HG02798 (cell line): ENCODE measurements around the gene FCAMR.

Source experiments
- ATAC-seq: cut with Tn5 transposase; IDR thresholded peaks from one replicate; pipeline ENCODE4 v1.9.1; 2021; ENCODE audit warnings: mild to moderate bottlenecking; ENCODE audit not compliant: unreplicated experiment, poor library complexity

FCAMR gene

DNA sequence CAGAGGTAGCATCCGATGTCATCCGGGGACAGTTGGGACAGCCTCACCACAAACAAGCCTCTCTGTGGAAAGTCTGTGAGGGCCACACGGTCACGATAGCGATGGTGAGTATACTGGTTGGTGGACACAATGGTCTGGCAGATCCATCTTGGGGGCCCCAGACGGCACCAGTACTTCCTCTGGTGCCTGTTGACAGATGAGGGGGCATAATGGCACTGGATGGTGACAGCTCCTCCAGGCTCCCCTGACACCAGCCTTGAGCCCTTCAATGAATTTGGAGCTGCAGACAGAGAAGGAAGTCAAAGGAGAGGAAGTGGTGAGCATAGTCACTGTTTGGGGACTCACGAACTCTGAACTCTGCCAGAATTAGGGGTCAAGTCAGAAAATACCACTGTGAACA is 8.0 kb downstream of the FCAMR start:
- no peak for ATAC-seq

DNA sequence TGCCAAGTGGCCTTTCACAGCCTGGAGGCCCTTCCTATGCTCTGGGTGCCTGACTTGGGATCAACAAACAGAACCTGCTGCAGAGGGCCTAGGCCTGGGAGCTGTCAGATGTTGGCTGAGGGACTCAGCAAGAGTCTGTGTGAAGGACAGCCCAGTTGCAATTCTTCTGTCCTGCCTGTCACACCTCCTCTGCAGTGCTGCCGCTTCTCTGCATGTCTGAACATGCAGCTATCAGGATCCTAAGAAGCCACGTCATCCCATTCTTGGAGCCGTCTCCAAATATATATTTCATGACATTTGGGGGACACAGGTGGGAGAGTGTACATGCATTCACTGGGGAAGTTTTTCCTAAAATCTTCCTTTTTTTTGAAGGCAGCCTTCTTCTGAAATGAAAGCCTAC is 8.6 kb downstream of the FCAMR start:
- no peak for ATAC-seq

DNA sequence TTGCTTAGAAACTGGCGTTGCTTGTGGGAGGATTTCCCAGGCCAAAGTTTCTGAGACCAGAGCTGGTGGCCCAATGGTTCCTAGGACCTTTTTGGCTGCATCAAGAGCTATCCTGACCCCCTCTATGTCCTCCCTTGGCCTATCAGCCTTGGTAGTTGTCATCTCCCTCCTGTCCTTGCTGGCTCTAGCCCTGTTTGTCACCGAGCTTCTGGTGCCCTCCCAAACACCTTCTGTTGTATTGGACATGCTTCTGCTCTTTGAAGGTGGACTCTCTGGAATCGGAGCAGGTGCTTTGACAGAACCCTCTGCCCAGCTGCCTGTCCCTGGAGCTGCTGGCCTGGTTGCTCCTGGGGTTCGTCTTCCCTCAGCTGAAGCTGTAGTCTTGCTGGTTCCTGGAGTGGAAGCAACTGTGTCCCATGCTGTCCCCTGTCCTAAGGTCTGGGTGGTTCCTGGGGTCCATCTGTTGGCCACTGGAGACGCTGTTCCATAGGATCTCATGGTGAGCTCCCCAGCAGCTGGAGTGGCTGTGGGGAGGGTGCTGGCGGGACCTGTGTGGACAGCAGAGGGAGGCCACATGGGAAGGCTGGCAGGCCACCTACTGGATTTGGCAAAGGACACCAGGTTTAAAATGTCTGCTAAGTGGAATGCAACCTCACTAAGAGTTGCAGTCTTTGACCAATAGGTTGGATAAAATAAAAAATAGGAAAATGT is 9.4 kb downstream of the FCAMR start:
- ATAC-seq = no peak

DNA sequence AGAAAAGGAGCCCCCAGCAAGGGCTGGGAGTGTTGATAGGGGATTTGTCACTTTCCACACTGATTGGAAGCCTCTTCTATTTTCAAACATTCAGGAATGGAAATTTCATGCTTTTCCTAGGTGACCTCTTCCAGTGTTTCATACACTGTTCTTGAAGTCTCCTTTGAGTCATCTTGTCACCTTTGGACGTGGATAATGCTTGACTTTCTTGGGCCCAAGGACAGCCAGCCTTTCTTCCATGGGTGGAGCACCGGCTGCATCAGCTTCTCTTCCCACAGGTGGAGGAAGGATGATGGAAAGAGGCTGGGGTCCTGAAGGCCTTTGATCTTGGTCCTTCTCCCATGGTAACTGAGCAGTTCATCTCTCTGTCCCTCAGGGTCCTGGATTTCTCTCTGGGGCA is 12.1 kb downstream of the FCAMR start:
- ATAC-seq = no peak

DNA sequence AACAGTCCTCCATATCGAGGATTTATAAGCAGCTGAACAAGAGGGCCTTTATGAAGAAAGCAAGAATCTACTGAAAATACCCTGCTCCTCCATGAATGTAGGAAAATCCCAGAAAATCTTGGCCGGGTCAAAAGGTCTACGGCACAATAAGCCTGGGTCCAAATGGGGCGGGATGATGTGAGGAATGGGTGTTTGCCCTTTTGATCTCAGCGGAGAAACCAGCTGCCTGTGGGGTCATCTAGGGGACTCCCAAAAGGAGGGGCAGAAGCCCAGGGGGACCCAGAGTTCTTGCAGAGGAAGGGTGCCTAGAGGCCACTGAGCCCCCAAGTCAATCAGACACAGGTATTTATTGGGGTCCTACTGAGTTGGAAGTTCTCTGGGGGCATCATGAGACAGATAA is 12.6 kb downstream of the FCAMR start:
- ATAC-seq = no peak

DNA sequence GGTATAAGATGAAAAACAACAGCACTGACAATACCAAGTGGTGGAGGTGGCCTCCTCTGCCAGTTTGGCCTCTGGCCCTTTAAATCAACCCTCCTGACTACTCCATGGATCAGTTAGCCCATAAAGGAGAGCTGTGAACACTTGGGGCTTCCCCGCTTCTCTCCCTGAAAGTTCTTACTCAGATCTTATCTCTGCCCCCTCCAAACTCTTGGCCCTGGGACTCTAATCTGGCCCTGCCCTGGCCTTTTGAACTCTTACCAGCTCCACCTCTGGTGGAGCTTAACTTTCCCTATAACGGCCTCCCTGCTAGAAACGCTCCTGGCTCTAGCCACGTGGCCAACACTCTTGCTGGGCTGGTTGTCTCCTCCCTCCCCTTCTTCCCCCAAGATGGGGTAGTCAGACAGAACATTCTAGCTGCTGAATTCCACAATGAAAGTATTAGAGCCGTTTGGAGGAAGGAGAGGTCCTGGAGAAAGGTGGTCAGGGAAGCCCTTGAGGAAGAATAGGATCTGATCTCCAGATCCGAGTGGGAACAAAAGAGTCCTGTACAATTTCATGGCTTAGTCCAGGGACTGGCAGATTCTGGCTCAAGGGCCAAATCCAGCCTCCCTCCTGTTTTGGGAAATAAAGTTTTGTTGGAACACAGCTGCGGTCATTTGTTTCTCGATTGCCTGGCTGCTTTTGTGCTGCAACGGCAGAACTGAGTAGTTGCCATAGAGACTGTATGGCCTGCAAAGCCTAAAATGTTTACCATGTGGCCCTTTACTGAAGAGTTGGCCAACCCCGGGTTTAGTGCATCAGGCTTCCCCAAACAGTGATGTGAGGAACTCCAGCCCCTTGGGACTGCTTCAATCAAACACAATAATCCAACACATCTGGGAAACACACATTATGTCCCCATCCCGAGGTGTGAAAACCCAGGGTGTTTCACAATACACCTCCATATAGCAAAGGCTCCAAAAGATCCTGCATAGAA is 14.5 kb downstream of the FCAMR start:
- peak; percentile 59 for ATAC-seq

DNA sequence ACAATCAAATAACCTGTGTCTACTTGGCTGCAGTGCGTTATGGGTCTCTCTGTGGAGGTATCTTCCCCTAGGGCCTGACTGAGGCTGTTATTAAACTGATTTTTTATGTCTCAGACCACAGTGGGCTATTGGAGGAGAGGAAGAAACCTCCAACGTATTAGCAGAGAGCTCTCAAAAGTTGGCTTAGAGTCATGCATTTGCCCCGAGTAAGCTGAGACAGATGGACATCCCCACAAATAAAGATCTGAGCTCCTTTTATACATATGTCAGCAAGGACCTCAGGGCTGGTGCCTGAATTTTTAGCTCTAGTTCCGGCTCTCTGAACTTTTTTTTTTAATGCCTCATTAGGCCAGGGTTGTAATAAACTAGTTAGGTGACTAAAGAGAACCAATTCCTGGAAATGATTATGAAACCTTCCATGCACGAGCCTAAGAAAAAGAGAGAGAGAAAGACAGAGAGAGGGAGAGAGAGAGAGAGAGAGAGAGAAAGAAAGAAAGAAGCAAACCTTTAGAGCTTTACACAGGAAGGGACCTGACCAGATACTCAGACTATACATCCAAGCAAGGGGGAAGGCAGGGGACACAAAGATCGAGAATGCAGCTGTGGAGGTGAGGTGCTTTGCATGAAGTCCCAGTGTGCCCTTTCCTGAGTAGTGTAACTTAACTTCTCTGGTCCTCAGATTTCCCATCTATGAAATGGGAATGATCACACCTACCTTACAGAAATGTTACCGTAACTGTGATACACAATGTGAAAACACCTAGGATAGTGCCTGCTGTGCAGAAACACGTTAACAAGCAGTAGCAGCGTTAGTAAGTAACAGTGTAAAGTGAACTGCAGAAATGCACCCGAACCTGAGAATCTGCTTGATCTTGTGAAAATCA is 15.6 kb downstream of the FCAMR start:
- ATAC-seq = peak; percentile 16

DNA sequence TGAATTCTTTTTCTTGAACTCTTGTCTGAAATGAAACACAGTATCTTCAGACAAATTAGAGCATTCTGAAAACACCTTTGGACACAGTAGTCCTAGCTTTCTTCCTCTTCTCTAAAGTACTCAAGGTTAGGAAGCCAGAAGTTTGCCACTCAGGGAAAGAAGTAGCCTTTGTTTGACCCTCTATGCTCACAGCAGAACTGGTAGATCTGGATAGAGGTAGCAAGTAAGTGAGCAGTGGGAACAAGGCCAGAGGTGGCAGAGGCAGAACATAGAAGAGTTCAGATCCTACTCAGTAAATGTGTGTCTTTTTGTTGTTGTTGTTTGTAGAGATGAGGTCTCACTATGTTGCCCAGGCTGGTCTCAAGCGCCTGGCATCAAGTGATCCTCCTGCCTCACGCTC is 16.6 kb downstream of the FCAMR start:
- ATAC-seq = no peak

DNA sequence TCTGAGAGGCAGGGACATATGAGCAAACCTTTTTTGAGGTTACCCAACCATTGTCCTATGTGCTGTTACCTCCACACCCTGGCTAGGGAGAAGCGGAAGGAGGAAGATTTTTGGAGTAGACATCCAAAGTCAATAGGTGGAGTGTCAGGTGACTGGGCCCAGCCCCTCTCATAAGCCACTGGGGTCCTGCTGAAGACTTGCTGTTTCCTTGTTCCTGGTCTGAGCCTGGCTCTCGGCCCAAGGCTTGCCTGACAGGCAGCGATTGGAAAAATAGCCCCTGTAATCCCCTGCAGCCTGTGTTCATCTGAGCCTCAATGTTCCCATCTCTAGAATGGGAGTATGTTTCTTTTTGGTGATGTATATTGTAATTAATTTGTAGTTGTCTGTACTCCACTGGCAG is 17.1 kb downstream of the FCAMR start:
- no peak for ATAC-seq

DNA sequence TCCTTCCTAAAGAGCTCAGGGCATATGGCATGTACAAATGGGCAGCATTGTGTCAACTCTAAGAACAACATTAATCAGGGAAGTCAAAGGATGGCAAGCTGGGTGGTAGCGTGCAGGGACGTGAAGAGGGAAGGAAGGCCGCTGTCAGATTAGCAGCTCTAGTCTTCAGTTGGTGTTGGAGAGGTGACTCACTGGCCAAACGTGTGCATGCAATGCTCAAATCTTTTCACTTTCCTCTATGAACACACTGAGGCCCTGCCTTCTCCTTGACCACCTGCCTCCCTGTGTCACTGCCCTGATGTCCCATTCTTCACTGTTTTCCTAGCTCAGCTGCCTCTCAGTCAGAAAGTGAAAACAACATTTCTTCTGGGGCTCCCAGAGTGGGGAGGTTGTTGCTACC is 18.1 kb downstream of the FCAMR start:
- ATAC-seq = no peak

DNA sequence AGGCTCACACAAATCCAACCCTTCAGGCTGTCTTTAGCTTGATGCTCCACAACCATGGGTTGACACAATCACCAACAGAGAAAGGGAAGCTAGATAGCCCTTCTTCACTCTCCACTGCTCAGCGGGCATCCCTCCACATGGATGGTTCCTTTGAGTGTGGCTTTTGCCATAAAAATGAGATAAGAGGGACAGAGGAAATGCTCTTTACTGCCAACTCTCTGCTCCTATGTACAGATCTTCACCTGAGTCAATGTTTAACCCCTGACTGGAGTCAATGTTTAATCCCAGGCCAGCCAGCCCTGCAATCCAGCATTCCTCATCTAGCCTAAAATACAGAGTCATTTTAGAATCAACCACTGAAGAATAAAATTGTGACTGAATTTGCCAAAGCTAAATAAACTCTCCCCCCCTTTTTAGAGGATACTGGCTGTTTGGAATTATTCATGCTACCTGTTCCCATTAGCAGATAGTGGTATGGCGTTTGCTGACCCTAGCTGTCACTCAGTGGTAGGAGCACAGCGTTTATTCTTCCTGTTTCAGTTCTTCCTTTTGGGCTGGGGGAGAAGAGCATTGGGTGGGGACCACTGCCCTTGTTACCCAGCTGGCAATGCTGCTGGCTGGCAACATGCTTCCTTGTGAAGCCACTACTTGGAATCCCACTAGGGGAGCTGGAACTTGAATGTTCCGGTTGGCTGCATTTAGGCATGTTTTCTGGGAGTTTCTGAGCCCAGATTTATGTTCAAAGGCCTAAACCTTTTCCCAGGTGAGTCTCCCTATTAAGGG is 18.8 kb downstream of the FCAMR start:
- ATAC-seq = no peak

DNA sequence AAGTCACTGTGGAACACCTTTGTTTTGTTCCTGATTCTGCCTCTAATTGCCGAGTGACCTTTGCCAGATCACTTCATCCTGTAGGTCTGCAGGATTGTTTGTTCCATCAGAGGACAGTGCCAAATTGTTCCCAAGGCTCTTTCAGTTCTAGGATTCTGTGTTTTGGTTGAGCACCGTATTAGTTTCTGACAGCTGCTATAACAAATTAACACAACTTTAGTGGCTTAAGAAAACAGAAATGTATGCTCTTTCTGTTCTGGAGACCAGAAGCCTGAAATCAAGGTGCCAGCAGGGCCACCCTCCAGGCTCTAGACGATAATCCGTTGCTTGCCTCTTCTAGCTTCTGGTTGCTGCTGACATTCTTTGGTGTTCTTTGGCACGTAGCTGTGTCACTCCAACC is 20.6 kb downstream of the FCAMR start:
- no peak for ATAC-seq

DNA sequence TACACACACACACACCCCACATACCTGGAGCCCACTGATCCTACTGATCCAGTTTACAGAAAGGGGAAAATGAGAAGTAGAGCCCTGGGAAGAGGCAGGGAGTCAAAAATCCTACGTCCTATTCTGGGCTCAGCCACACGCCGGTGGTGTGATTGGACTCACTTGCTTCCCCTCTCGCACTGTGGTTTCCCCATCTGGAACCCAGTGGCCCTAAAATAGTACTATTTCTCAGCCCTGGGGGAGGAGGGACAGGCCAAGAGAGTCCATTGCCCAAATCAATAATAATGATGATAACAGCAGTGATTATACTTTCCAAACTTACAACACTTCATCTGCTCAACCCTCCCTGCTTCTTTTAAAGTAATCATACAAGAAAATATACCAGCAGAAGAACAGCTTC is 21.1 kb downstream of the FCAMR start:
- ATAC-seq = no peak

DNA sequence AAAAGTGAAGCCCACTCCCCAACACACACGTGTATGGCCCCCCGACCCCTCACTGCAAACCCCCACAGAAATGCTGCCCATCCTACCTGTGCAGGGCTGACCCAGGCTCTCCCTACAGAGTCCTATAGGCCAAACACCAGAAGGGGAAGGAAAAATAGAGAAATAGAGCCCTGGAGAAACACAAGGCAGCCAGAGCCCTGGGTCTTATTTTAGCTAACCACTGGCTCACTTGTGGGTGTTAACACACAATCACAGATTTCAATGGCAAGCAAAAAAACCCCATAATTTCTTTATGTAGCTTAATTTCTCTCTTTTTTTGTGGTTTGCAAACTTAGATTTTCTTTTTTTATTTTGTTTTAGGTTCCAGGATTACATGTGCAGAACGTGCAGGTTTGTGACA is 23.0 kb downstream of the FCAMR start:
- no peak for ATAC-seq

DNA sequence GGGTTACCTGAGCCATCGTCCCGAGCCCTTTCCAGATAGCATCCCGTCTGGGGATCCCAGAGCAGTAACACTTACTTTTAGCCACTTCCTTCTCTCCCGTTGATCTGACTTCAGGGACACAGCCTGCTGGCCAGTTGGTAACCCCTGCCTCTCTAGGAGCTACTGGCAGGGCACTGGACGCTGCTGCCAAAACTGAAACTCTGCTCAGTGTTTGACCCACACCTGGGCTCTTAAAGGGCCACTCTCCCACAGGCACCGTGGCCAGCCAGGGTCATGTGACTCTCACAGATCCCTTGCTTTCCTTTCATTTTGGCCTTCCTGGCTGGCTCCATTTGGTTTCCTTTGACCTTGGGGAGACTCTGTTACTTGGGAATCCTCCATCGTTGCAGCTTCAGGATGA is 24.0 kb downstream of the FCAMR start, which contains the start of gene PIGR:
PIGR (minus strand) TSS at position 206 of the 400 bp plus-strand sequence. CDS start 5,935 bp downstream, outside the sequence.
- ATAC-seq = no peak

DNA sequence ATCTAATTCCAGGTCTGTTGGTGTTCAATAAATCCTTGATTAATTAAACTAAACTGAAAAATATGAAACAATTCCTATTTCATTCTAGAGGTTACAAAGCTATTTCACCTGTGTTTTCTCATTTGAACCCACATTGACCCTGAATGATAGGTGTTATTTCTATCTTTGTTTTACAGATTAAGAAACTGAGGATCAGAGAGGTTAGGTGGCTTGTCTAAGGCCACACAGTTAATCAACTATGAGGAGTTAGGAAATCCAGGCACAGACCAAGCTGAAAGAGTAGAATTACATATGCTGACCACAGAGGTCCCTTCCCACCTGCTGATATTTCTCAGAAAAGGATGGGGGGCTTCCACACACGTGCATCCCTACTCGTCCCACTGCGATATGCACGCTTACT is 24.5 kb downstream of the FCAMR start:
- ATAC-seq = no peak

DNA sequence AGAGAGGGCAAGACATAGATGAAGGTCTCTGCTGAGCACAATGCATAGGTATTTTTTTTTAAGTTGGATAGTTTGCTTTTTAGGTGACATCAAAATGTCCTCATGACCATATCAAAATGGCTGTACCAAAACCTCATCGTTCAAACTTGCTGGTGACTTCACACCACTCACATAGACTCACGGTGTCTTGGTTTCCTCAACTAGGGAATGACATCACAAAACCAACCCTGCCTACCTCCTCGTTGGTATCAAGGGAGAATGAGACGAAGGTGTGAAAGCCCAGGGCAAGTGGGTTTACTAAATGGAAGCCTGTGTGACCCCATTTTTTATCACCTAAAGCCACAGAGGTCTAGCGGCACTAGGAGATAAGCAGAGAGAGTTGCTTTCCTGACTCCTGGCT is 25.6 kb downstream of the FCAMR start:
- ATAC-seq = no peak

DNA sequence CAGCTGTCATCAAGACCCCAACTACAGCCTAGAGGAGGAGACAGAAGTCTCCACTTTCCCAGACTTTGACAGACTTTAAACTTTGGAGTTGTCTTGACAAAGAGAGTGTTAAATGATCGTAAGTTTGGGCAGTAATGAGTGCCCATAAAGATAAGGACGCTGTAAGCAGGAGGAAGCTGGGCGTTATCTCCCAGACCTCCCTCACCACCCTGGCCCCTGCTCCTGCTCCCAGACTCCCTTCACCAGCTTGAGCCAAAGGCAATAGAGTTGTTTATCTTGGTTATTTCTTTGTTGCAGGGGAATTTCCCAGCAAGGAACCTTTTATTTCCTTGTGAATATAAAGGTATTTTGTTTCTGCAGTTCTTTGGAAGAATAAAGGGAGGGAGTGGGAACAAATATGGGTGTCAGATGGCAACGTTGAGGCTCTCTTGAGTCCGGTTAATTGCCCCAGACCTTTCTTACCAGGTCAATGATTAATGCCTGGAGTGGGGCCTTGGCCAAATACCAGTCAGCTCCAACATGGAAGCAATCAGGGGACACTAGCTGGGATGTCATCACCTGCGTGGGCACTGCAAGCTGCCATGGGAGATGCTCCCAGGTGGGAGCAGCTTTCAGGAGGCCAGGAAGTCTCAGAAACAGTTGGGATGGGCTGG is 28.4 kb downstream of the FCAMR start:
- no peak for ATAC-seq

DNA sequence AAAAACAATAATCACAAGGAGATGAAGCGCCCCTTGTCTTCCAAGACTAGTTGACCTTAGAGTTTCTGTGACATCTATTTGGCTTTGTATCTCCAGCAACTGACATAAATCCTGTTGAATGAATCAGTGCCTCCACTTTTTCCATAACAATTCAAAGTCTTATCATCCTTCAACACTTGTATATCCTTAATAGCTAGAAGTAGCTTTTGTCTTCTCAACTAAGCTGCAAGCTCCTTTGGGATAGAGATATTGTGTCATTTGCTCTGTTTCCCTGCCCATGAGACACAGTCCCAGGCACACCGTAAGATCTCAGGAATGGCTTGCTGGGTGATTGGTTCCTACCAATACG is 29.7 kb downstream of the FCAMR start:
- ATAC-seq = no peak
